Tongue (tissue), 2 donors: ENCODE data around the gene MIGA2. TPM values are rescaled to one million over a fixed set of nuclear protein-coding genes. Genes with fewer than 3 reads are reported as not detected.
"Not testable (repeated sequence)": the region's sequence is repeated elsewhere in the genome, so short reads cannot be mapped to it uniquely, and the experiment has no call there.

Experiments used
- DNase-seq: peaks from one replicate; pipeline ENCODE4 v3.0.0-alpha.2; 2015
- total RNA-seq: library from RNA; depleted of rRNA; stranded (reverse); fragments of >200 nt; gene quantifications from one replicate; pipeline ENCODE4 v1.2.3, GENCODE V29; 2014

MIGA2 gene, protein sequence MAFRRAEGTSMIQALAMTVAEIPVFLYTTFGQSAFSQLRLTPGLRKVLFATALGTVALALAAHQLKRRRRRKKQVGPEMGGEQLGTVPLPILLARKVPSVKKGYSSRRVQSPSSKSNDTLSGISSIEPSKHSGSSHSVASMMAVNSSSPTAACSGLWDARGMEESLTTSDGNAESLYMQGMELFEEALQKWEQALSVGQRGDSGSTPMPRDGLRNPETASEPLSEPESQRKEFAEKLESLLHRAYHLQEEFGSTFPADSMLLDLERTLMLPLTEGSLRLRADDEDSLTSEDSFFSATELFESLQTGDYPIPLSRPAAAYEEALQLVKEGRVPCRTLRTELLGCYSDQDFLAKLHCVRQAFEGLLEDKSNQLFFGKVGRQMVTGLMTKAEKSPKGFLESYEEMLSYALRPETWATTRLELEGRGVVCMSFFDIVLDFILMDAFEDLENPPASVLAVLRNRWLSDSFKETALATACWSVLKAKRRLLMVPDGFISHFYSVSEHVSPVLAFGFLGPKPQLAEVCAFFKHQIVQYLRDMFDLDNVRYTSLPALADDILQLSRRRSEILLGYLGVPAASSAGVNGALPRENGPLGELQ
- 25.2 TPM for total RNA-seq

DNA sequence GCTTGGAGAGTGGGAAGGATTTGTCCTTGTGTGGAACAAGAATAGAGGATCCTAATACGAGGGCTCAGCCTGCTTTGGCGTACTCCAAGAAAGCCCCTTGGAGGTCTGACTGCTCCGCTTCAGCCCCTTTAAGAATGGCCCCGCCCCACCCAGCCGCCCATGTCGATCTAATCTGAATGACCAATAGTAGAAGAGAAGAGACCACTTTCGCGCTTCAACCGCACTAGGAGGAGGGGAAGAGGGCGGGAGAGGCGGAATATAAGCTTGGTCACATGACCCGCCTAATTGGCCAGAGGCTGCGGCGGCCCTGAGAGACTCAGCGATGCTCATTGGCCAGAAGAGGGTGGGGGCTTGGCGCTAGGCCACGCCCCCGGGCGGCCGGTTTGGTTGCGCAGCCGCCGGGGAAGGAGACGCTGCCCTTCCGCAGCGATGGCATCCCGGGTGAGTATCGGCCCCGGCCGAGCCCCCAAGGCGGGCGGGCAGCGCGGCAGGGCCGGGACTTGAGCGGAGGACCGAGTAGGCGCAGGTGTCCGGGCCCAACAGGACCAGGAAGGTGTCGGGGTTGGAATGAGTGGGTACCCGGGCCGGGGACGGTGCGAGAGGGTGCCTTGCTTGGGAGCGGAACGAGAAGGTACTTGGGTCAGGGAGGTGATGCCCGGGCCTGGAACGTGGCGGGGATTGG lies at the start of gene MIGA2:
Gene MIGA2, plus strand, starts transcription at position 386 of the 682 bp plus-strand sequence. CDS start 3,969 bp downstream, outside the sequence.
- DNase-seq: peak; percentile 100

DNA sequence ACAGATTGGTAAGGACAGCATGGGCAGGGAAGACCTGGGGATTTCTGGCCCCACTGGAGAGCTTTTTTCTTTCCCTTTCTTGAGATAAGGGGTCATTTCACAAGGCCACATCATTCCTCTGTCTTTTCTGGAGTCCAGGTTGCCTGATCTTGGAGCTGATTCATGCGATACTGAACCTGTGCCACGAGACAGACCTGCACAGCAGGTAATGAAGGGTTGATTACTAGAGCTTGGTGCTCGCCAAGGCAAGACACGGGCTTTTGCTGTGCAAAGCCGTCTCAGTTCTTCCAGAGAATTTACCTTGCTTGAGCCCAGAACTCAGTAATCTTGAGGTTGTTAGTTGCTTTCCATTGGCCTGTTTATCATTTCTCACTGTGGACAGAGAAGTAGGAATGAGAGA lies 49.8 kb upstream of the MIGA2 start:
- no peak for DNase-seq

DNA sequence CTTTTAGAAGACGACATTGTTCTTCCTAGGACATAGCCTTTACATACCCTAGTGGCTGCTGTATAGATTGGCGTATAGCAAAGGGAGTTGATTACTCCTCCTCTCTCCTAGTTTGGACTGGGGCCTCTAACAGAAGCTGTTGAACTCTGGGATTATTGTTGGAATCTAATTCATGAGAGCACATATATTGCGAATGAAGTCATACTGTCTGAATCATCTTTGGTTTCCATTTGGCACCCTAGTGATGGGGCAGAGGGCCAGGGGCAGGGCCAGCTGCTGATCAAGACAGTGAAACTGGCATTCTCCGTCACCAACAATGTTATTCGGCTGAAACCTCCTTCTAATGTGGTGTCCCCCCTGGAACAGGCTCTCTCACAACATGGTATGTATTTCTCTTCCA lies 48.6 kb upstream of the MIGA2 start:
- DNase-seq: peak; percentile 95

DNA sequence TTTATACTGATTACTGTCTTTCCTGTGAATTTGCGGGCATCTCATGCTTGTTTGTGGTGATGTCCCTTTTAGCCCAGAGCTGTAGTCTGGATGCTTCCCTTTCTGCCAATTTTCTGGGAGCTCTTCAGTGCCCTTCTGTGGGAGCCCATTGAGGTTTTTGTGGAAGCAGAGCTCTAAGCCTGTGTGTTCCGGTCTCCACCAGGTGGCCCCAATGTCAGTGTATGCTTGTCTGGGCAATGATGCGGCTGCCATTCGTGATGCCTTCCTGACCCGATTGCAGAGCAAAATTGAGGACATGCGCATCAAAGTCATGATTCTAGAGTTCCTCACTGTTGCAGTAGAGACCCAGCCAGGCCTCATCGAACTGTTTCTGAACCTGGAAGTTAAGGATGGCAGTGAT lies 43.4 kb upstream of the MIGA2 start:
- no peak for DNase-seq

DNA sequence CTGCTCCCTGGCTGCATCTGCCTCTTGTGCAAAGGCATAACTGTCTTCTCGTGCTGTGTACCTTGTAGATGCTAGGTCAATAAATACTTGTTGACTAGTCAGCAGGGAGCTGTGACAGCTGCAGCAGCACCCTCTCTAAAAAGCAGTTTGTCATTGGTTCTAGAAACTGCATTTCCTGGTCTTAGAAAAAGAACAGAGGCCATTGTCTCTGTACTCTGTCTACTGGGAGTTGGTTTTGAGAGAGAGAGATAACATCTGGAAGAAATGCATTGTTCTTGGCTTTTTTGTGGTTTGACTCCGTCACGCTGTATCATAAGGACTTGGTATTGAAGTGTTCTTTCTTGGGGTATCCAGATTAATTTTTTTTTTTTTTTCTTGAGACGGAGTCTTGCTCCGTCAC lies 40.6 kb upstream of the MIGA2 start:
- DNase-seq: no peak

DNA sequence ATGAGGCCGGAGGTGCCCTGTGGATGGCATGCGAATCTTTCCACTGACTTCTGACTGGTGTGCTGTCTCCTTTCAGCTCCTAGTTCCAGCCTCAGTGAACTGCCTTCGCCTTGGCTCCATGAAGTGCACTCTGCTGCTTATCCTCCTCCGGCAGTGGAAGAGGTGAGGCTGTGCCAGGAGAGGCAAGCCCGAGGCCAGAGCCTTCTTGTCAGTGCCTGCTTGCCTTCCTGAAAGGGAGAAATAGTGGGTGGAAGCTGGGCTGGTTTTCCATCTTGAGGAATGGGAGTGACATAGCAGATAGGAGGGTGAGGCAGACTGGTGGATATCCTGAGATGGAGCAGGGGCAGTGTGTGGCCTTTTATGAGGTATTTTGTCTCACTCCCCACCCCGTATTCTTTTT lies 38.0 kb upstream of the MIGA2 start:
- DNase-seq: no peak

DNA sequence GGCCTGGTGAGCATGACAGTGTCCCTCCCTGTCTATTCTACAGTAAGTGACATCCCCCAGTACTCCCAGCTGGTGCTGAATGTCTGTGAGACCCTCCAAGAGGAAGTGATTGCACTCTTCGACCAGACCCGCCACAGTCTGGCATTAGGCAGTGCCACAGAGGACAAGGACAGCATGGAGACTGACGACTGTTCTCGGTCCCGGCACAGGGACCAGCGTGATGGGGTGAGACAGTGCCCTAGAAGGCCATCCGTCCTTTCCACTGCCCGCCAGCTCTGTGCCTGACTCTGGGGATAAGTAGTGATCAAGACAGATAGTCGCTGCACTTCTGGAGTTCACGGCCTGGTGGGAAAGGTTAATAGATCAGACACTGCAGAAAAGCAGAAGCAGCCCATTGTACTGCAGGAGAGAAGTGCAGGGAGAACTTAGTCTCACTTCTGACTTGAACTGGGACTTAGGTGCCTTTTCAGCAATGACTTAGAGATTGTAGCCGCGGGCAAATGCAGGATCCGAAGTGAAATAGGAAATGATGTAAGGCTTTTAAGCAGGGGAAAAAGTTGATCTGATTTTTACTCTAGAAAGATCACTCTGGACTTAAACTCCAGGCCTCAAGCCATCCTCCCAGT lies 36.7 kb upstream of the MIGA2 start:
- DNase-seq: no peak

DNA sequence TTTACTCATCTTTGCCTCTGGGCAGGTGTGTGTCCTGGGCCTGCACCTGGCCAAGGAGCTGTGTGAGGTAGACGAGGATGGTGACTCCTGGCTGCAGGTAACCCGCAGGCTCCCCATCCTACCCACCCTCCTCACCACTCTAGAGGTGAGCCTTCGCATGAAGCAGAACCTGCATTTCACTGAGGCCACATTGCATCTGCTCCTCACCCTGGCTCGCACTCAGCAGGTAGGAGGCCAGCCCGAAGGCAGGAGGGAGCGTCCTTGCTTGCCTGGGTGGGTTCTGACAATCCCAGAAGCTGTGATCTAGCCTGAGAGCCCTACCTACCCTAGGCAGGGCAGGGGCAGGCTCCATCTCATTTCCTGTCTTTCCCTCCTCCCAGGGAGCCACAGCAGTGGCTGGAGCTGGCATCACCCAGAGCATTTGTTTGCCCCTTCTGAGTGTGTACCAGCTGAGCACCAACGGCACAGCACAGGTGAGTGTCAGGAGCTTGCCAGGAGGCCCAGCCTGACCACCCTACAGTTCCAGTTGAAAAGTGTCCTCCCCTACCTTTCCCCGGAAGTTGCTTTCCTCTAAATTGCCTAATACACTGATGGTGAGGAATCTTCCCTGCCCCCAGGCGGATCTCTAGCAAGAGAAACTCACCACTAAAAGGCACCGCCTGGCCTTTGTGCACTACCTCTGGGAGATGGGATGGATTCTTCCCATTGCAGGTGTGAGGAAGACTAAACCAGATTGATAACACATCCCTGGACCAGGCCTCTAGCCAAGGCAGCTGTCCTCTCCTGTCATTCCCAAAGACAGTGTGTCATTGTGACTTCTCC lies 34.7 kb upstream of the MIGA2 start:
- DNase-seq: no peak

DNA sequence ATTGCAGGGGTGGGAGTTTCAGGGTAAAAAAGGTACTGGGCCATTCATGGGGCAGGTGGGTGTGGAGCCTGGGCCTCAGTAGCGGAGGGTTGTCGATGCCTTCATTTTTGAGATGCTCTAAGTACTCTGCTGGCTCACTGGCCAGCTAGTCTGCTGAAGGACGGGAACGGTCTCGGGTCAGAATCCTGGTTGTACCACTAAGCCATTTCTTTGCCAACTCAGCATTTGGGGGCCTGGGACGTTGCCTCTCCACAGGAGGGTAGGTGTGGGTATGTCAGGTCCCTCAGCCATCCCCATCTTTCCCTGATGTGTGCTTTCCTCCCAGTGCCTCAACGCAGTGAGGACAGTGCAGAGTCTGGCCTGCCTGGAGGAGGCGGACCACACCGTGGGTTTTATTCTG lies 33.4 kb upstream of the MIGA2 start:
- no peak for DNase-seq

DNA sequence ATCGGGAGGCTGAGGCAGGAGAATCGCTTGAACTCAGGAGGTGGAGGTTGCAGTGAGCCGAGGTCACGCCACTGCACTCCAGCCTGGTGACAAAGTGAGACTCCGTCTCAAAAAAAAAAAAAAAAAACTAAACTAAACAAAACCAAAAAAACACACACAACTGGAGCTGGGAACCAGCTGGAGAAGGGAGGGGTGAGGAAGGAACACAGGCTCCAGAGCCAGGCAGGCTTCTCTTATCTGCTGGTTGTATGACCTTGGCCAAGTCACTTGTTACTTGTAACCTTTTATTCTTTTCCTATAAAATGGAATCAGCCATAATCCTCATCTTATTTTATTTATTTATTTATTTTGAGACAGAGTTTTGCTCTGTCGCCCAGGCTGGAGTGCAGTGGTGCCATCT lies 32.3 kb upstream of the MIGA2 start:
- not testable (repeated sequence) for DNase-seq

DNA sequence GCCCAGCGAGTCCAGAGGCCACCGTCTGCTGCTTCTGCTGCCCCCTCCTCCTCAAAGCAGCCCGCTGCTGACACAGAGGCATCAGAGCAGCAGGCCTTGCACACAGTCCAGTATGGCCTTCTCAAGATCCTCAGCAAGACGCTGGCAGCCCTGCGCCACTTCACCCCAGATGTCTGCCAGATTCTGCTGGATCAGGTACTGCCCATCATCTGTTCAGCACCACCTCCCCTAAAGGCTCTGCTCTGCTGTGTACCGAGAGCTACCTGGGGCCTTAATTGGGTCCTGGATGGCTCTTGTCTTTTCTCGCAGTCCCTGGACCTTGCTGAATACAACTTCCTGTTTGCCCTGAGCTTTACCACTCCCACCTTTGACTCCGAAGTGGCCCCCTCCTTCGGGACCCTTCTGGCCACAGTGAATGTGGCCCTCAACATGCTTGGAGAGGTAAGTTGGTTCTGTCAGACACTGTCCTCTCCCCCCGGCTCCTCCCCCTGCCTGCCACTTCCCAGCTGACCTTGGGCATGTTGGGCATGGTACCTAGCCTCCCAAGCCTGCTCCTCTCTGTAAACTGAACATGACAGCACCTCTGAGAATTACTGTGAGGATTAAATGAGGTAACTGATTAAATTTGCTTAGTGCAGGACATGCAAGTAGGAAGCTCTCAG lies 31.0 kb upstream of the MIGA2 start:
- DNase-seq: no peak

DNA sequence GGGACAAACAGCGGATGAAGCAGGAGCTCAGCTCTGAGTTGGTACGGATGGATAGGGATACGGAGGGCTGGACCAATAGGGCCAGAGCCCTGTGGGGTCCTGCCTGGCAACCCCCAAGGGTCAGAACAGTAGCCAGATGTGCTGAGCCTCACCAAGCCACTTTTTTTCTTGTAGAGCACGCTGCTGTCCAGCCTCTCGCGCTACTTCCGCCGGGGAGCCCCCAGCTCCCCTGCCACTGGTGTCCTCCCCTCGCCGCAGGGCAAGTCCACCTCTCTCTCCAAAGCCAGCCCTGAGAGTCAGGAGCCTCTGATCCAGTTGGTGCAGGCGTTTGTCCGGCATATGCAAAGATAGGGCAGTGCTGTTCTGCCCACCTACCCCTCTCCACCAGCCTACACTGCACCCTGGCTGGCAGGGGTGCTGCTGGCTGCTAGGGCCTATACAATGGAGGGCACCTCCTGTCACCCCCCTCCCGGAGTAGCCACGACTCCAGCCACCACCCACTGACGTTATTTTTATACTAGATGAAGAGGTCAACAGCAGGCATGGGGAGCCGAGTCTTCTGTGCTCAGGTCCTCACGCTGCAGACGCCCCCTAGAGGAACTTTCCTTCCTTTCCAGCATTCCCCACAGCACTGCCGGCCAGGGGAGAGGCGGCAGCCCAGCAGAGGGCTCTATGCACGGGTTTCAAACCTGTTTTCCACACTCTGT lies 29.9 kb upstream of the MIGA2 start:
- DNase-seq: peak; percentile 87

DNA sequence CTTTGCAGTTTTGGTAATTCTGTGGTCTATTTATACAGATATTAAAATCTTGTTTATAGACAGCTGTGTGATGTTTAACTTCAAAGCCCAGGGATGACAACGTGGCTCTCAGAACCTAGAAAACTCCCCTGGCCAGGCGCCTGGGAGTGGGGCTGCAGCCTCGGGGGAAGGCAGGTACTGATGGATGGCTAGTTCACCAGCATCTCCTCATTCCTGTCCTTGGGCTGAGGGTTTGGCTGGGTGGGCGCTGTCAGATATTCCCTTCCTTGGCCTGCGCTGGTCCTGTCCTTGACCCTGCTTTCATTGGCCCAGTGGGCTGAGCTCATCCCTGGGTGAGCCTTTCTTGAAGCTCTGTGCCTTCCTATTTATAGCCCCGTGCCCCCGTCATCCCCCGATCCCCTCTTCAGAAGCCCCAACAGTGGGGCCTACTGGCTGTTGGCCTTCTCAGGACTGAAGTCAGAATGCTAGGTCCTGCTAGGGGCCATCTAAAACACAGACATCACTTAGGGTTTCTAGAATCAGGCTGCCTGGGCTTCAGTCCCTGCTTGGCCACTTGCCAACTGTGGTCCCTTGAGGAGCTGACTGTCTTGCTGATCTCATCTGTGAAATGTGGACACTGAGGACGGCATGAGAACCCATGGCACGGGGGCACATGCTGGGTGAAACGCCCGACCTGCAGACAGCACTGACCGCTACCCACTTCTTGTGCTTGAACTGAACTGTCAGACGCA lies 29.2 kb upstream of the MIGA2 start:
- DNase-seq: peak; percentile 37

DNA sequence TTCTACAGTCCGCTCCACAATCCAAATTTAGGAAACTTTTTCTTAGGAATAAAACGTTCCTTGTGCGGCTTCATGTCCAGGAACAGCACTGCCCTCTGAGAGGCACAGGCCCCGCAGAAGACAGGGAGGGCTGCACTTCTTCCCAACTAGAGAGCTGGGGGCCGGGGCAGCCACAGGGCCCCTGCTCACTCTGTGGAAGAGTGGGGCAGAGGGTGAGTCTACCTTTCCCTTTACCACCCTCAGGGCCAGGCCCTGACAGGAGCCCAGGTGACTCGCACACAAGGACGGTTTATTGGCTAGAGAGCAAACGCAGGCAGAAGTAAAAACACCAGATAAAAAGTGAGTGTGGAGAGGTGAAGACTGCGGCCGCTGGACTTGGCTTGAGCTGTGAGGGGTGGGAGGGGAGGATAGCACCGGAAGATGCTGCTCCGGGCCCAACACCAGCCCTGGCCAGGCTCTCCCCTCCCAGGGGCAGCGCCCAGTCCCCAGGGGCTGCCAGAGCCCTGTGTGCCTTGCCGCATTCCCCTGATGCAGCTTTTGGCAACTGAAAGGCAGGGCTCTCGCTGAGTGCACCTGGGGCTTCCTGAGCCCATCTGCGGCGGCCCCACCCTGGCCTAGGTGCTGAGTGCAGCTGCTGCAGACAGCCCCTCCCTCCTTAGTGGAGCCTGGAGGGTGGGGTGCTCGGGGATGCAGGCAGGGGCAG lies 28.5 kb upstream of the MIGA2 start:
- no peak for DNase-seq

DNA sequence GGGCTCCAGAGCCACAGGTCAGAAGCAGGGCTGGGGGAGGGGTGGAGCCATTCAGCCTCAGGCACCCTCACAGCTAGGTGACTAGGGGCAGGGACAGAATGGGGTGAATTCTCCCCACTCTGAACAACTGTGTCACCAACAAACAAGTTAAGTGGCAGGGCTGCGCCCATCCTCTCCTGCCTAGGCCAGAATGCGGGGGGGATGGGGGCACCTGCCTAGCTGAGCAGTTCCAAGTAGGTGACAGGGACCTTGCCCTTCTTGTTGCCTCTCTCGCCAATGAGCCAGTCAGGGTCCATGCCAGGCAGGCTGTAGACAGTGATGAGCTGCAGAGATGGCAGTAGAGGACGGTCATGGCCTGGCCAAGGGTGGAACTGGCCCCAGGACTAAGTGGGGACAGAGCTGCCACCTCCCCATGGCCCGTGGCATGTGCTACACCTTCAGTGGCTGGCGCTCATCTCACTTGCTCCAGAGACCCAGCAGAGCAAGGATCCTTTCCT lies 27.9 kb upstream of the MIGA2 start:
- DNase-seq: no peak

DNA sequence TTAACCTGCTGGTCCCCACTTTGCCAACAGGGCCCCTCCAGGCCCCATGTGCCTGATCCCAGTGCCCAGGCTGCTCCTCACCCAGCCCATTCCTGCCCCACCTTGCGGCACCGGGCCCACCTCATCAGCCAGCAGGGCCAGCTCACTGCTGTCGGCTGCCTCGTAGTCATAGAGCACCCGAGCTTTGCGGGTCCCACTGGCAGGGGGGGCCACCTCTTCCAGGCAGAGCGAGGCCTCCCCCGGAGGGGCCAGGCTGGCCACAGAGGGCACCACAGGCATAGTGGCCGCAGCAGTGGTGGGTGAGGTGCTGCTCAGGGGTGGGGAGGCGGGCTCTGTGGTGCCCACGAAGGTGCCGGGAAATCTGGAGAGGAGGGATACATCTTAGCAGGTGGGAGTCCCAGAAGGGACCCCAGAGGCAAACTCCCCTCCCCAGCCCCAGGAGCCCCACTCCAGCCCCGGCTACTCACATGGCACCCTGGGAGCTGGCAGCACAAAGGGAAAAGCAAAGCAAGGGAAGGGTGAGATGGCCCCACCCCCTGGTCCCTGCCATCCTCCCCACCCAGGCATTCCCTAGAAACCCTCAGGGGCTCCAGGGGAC lies 27.3 kb upstream of the MIGA2 start:
- no peak for DNase-seq

DNA sequence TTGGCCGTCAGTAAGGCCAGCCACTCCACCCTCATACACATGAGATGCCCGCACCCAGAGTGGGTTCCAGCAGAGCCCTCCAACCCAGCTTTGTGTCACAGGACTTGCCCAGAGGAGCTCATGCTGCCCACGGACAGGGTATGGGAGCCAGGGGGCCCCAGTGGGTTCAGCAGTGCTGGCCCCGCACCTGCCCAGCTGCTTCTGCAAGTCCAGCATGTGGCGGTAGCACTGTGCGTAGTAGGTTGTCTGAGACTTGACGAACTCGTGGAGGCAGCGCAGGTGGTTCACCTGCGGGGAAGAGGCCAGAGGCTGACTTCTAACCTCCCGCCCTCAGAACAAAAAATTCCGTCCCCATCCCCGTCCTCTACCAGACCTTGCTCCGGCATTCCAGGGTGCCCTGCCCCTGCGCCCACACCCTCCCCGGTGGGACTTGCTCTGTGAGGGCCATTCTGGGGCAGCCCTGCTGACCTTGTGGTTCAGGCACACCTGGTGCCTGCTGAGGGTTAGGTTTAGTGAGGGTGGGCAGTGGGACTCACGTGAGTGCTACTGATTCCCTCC lies 26.8 kb upstream of the MIGA2 start:
- no peak for DNase-seq

DNA sequence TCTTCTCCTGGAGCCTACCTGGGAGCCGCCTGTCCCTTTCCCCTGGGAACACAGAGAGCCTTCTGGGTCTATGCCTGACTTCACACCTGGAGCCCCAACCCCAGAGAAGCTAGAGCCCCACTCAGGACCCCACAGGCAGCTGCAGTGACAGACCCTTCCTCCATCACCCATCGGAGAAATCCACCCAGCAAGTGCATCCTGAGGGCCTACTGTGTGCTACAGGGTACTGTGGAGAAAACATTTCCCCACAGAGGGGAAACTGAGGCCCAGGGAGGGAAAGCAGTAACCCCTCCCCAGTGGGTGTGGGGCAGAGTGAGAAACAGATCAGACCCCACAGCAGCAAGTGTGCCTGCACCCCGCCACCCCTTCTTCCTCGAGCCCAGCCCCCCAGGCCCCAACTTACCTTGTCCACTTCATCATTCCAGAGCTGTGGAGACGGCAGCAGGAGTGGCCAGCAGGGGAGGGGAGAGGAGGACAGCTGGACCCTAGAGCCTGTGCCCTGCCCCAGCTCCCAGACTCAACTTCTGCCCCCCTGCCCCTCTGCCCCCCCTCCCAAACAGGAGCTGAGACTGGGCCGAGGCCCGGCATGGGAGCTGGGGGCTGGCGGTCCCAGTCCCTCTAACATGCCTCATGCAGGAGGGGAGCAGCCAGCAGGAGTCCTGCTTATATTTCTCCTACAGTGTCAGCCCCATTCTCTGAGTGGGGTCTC lies 26.0 kb upstream of the MIGA2 start:
- DNase-seq: no peak
